ENCODE data around the gene ICAM5. TPM values are rescaled to one million over a fixed set of nuclear protein-coding genes. Genes with fewer than 3 reads are reported as not detected.

ICAM5 gene
- total and polyA plus RNA-seq, 9 of the 15 experiments (the other 6 are each of a cell fraction or from before 2014, with no cell fraction given): 0.10 to 114 (median 13.7) TPM

GRCh38 chr19:10286803-10287737 lies 2.7 kb upstream of the ICAM5 start, which contains the start of gene ICAM4 (continued):
- 0 out of 4 replicates have a peak, but pooled peaks of 1 of the 2 experiments have one; percentile 8 for TF ChIP-seq TBL1XR1 (IDR thresholded peaks at IDR 0.05; ENCODE audit: low read length in 2 of 2)
- no peak for TF ChIP-seq HDAC6 (IDR thresholded peaks at IDR 0.05; ENCODE audit: low read depth, low read length)
- peak; percentile 30; the same call in 1 of the 2 replicates for TF ChIP-seq SMARCA5 (IDR thresholded peaks at IDR 0.05)
- TF ChIP-seq CBX2 (IDR thresholded peaks at IDR 0.05; ENCODE audit: insufficient read depth, low read length, poor library complexity, severe bottlenecking): no peak
- peak; percentile 67 for TF ChIP-seq DPF2 (IDR thresholded peaks at IDR 0.05)
- peak; percentile 66 for TF ChIP-seq MNT (conservative IDR thresholded peaks at IDR 0.05)
- no peak for TF ChIP-seq CREBBP (IDR thresholded peaks at IDR 0.05; ENCODE audit: low read depth, low read length)
- TF ChIP-seq POLR2AphosphoS2 (IDR thresholded peaks at IDR 0.05; ENCODE audit: low read length): peak; percentile 34; the same call in 1 of the 2 replicates
- TF ChIP-seq ATF2 (CRISPR knock-in tag; IDR thresholded peaks at IDR 0.05): peak; percentile 66; the same call in 1 of the 2 replicates
- no peak for TF ChIP-seq FOS (IDR thresholded peaks at IDR 0.05; ENCODE audit: extremely low read depth, insufficient read length)
- peak; percentile 5; the same call in 1 of the 2 replicates for TF ChIP-seq BHLHE40 (IDR thresholded peaks at IDR 0.05; ENCODE audit: low read length)
- TF ChIP-seq POU5F1 (IDR thresholded peaks at IDR 0.05; ENCODE audit: borderline replicate concordance, low read depth, low read length, partially characterized antibody): no peak
- TF ChIP-seq CGGBP1 (CRISPR knock-in tag; IDR thresholded peaks at IDR 0.05): no peak
- 0 out of 2 replicates have a peak, but pooled peaks have one; percentile 37 for TF ChIP-seq ZBTB49 (CRISPR knock-in tag; IDR thresholded peaks at IDR 0.05; ENCODE audit: borderline replicate concordance)
- peak; percentile 65 for TF ChIP-seq ZFP36 (IDR thresholded peaks at IDR 0.05; ENCODE audit: low read depth, low read length, partially characterized antibody)
- peak in 1 of 2 experiments; percentile 51; a peak in 1 of 4 replicates for TF ChIP-seq SRF (CRISPR knock-in tag; IDR thresholded peaks at IDR 0.05)
- TF ChIP-seq RCOR1 (IDR thresholded peaks at IDR 0.05; ENCODE audit: borderline replicate concordance in 1 of 2, low read depth in 2 of 2, low read length in 2 of 2): peak in 1 of 2 experiments; percentile 8; a peak in 1 of 4 replicates
- TF ChIP-seq ELF2 (CRISPR knock-in tag; IDR thresholded peaks at IDR 0.05): peak; percentile 50; the same call in 1 of the 2 replicates
- no peak for TF ChIP-seq STAT5B (CRISPR knock-in tag; IDR thresholded peaks at IDR 0.05)

Data from K562 (cell line).